Neural progenitor cell (in vitro differentiated cells): Measurements from ENCODE around the gene LCK.

Experiments used
- EZH2 ChIP-seq: fragments of 200-600 bp; sonication (generic); IDR thresholded peaks from 2 replicates; pipeline ENCODE4 v1.6.1; 2017; ENCODE audit warnings: antibody characterized with exemption, mild to moderate bottlenecking, moderate library complexity
- EZH2phosphoT487 ChIP-seq: fragments of 200-600 bp; sonication (generic); IDR thresholded peaks from 2 replicates; pipeline ENCODE4 v1.6.1; 2017; ENCODE audit warnings: antibody characterized with exemption
- TF ChIP-seq, protein P1 (sequence below): fragments of 200-600 bp; sonication (generic); IDR thresholded peaks from 2 replicates; pipeline ENCODE4 v1.5.1; 2017; ENCODE audit warnings: antibody characterized with exemption, mild to moderate bottlenecking

DNA sequence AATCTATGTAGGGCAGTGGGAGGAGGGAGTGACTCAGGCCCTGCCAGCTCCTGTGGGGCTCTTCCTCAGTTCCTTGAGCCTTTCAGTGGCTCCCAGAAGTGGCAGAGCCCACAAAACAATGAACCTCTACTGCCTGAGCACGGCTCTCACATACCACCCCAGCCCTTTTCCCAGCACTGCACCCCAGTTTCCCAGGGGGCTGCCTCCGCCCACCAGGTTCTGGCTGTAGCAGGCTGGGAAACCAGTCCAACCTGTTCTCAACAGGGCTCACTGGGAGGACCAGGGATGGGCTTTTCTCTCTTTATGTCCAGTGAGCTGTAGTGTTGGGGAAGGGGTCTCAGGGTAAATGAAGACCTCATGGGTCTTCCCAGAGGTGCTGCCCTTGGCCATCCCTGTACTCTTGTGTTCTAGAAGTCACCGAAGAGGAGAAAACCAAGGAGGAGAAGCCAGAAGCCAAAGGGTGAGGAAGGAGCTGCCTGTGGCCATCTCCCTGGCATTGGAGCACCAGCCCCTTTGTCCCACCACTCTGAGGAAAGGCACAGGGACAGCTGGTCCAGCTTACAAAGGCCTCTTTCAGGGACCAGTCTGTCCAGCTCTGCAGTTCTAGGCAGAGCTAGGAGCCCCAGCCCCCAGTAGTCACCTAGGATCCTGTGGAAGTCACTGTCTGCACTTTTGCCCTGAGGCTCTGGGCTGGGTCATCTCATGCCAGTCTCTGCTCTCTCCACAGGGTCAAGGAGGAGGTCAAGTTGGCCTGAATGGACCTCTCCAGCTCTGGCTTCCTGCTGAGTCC lies 81.4 kb downstream of the LCK start:
- TF ChIP-seq, protein P1, sequence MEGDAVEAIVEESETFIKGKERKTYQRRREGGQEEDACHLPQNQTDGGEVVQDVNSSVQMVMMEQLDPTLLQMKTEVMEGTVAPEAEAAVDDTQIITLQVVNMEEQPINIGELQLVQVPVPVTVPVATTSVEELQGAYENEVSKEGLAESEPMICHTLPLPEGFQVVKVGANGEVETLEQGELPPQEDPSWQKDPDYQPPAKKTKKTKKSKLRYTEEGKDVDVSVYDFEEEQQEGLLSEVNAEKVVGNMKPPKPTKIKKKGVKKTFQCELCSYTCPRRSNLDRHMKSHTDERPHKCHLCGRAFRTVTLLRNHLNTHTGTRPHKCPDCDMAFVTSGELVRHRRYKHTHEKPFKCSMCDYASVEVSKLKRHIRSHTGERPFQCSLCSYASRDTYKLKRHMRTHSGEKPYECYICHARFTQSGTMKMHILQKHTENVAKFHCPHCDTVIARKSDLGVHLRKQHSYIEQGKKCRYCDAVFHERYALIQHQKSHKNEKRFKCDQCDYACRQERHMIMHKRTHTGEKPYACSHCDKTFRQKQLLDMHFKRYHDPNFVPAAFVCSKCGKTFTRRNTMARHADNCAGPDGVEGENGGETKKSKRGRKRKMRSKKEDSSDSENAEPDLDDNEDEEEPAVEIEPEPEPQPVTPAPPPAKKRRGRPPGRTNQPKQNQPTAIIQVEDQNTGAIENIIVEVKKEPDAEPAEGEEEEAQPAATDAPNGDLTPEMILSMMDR, result no peak
- TF ChIP-seq EZH2 (no peak), EZH2phosphoT487 (no peak)
